ENCODE measurements around the gene DNAJC18.

GRCh38 chr5:139457241-139457640, 17.9 kb upstream of the DNAJC18 start:
- no peak for TF ChIP-seq BHLHE40 (IDR thresholded peaks at IDR 0.05; ENCODE audit: borderline replicate concordance)
- TF ChIP-seq NFRKB (IDR thresholded peaks at IDR 0.05): no peak
- no peak for TF ChIP-seq TARDBP (IDR thresholded peaks at IDR 0.05)
- TF ChIP-seq SUZ12 (IDR thresholded peaks at IDR 0.05): no peak
- no peak for TF ChIP-seq FOXK2 (IDR thresholded peaks at IDR 0.05)

Measured in HEK293T (cell line).